ENCODE measurements around the gene ARAP1.

- TF ChIP-seq EZH2 (IDR thresholded peaks at IDR 0.05) (no peak), CTCF (IDR thresholded peaks at IDR 0.05) (no peak)
Observed at GRCh38 chr11:72709478-72710238, 42.5 kb downstream of the ARAP1 start.
